GM21619 (cell line): Measurements from ENCODE around the gene NUP160.
A peak's percentile ranks its signal among the peaks of the same experiment; 100 is the strongest.
"Not testable (repeated sequence)": the region's sequence is repeated elsewhere in the genome, so short reads cannot be mapped to it uniquely, and the experiment has no call there.

Experiments
- ATAC-seq: cut with Tn5 transposase; IDR thresholded peaks from one replicate; pipeline ENCODE4 v1.9.1; 2021; ENCODE audit not compliant: unreplicated experiment

The NUP160 gene, protein sequence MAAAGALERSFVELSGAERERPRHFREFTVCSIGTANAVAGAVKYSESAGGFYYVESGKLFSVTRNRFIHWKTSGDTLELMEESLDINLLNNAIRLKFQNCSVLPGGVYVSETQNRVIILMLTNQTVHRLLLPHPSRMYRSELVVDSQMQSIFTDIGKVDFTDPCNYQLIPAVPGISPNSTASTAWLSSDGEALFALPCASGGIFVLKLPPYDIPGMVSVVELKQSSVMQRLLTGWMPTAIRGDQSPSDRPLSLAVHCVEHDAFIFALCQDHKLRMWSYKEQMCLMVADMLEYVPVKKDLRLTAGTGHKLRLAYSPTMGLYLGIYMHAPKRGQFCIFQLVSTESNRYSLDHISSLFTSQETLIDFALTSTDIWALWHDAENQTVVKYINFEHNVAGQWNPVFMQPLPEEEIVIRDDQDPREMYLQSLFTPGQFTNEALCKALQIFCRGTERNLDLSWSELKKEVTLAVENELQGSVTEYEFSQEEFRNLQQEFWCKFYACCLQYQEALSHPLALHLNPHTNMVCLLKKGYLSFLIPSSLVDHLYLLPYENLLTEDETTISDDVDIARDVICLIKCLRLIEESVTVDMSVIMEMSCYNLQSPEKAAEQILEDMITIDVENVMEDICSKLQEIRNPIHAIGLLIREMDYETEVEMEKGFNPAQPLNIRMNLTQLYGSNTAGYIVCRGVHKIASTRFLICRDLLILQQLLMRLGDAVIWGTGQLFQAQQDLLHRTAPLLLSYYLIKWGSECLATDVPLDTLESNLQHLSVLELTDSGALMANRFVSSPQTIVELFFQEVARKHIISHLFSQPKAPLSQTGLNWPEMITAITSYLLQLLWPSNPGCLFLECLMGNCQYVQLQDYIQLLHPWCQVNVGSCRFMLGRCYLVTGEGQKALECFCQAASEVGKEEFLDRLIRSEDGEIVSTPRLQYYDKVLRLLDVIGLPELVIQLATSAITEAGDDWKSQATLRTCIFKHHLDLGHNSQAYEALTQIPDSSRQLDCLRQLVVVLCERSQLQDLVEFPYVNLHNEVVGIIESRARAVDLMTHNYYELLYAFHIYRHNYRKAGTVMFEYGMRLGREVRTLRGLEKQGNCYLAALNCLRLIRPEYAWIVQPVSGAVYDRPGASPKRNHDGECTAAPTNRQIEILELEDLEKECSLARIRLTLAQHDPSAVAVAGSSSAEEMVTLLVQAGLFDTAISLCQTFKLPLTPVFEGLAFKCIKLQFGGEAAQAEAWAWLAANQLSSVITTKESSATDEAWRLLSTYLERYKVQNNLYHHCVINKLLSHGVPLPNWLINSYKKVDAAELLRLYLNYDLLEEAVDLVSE (N-terminal part only)

DNA sequence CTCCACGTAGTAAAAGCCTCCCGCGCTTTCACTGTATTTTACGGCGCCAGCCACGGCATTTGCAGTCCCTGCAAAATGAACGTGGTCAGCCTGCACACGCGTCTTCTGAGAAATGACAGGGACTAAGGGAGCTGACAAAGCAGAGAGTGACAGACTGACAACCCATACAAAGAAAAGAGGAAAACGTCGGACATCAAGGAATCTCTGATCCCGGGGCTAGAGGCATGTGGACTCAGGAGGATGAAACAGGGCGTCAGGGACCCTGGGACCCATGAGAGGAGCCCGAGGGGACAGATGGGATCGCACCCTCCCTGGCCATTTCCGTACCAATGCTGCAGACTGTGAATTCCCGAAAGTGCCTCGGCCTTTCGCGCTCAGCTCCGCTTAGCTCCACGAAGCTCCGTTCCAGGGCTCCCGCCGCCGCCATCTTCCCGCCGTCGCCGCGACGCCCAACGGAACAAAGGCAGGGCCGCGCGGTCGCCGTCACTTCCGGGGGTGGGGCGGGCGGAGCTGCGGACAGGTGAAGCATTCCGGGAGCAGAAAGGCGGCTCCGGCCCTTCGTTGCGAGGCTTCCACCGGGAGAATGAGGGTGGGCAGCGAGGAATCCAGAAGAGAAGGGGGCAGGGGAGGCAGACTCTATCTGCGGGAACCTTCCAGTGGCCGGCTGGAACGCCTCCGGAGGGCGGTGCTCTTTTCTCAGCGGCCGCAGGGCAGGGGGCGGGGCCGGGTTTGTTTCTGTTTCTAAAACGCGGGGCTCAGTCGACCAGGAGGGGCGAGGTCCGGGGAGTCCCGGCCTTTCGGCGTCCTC, at the start of gene NUP160:
Gene NUP160 (minus strand): TSS at position 459 of the 808 bp plus-strand sequence. CDS start 32 bp downstream, at position 427.
- peak; percentile 84 for ATAC-seq

DNA sequence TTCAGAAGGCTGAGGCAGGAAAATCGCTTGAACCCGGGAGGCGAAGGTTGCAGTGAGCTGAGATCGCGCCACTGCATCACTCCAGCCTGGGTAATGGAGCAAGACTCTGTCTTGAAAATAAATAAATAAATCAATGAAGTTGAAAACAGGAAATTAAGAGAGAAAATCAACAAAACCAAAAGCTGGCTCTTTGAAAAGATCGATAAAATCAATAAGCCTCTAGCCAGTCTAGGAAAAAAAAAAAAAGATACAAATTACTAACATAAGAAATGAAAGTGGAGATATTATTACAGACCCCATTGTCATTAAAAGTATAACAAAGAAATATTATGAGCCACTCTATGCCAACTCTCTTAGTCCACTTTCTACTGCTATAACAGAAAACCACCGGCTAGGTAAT, 48.0 kb upstream of the NUP160 start:
- no peak for ATAC-seq

DNA sequence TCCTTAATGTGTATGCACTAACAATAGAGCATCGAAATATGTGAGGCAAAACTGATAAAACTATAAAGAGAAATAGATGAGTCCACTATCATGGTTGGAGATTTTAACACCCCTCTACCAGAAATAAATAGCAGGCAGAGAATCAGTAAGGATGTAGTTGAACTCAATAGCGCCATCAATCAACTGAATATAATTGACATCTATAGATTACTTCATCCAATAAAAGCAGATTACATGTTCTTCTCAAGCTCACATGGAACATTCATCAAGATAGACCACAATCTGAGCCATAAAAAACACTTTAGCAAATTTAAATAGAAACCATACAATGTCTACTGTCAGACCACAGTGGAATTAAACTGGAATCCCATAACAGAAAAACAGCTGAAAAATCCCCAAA, 46.9 kb upstream of the NUP160 start:
- no peak for ATAC-seq

DNA sequence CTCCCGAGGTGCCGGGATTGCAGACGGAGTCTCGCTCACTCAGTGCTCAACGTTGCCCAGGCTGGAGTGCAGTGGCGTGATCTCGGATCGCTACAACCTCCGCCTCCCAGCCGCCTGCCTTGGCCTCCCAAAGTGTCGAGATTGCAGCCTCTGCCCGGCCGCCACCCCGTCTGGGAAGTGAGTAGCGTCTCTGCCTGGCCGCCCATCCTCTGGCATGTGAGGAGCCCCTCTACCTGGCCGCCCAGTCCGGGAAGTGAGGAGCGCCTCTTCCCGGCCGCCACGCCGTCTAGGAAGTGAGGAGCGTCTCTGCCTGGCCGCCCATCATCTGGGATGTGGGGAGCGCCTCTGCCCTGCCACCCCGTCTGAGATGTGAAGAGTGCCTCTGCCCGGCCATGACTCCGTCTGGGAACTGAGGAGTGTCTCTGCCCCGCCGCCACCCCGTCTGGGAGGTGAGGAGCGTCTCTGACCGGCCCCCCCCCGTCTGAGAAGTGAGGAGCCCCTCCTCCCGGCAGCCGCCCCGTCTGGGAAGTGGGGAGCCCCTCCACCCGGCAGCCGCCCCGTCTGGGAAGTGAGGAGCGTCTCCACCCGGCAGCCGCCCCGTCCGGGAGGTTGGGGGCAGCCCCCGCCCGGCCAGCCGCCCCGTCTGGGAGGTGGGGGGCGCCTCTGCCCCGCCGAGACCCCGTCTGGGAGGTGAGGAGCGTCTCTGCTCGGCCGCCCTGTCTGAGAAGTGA, 44.6 kb upstream of the NUP160 start:
- not testable (repeated sequence) for ATAC-seq

DNA sequence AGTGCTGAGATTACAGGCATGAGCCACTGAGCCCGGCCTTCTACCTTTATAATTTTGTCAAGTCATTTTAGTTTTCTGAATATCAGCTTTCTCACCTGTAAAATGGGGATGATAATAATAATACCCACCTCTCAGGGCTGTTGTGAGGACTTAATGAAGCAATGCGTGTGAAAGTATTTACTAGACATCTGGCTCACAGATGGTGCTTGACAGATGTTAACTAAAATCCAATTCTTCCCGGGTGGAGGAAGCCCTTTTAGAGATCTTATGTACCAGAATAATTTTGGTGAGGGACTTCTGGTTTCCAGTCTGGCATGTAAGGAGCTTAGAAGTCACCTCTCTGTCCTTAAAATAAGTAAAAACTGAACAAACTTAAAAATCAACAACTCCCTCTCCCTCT, 43.7 kb upstream of the NUP160 start:
- ATAC-seq, result no peak

DNA sequence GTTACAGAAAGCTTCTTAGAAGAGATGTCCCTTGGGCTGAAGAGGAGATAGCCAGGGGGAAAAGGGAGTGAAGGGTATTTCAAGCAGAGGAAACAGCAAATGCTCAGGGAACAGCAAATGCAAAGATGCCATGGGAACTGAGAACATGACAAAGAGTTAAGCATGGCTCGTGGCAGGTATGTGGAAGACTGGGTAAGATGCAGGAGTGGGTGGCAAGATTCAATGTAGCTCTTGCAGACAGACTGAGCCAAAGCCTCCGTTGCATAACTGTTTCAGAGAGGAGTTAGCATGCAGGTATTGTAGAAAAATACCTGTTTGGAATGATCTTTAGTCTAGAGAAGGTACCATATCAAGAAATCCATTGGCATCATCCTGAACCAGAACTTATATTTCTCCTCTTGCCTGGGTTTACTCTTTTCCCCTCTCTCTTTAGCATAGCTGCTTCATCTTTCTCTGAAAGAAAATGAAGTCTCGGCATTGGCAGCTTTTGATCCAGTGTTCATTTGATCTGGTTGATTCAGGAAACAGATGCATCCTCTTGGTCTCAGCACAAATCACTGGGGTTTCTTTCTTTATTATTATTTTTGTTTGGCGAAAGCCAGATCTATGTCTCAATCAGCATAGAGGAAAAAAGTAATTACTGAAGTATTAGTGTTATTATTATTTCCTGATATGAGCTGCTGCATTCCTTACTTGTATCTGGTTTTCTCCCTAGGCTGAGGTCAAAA, 41.7 kb upstream of the NUP160 start:
- no peak for ATAC-seq

DNA sequence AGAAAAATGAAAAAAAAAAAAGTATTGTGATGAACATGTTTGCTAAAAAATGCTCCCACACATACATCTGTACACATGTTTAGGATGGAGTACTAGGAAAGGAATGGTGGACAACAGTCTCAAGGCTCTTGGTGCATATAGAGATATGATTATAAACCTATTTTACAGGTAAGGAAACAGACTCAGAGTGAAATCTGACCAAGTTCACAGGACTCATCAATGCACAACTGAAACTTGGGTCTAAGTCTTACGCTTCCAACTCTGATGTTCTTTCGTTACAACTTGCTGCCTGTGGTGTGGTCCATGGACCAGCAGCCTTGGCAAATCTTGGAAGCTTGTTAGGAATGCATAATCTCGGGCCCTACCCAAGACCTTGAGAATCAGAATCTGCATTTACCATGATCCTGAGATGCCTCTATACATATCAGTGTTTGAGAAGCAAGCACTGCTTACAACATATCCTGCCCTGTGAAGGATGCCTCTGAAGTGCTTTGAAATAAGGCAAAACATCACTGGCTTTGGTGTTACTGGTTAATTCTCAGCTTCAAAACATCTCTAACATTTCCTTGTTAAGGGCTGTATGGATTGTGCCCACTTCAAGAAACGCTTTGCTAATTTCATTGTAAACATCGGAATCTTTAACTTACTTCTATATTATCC, 39.9 kb upstream of the NUP160 start:
- no peak for ATAC-seq

DNA sequence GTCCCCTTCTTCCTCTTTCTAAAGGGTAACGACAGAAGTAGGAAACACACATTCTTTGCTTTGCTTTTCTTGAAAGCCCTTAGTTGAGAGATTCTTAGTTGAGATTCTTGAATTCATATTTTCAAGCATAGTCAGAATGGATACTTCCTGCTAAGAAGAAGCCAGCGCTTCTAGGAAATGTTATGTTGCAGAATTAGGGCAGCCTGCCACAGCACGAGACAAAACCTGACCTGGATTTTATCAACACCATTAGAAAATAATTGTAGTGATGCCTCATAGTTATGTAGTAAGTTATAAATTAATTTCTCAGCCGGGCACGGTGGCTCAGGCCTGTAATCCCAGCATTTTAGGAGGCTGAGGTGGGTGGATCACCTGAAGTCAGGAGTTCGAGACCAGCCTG, 37.9 kb upstream of the NUP160 start:
- no peak for ATAC-seq

DNA sequence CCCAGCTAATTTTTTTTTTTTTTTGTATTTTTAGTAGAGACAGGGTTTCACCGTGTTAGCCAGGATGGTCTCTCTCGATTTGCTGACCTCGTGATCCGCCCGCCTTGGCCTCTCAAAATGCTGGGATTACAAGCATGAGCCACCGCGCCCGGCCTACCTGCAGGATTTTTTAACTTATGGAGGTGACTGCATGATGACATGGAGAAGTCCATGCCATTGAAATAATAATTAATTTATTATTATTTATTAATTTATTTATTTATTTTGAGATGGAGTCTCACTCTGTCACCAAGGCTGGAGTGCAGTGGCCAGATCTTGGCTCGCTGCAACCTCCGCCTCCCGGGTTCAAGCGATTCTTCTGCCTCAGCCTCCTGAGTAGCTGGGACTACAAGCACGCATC, 34.3 kb upstream of the NUP160 start:
- not testable (repeated sequence) for ATAC-seq

DNA sequence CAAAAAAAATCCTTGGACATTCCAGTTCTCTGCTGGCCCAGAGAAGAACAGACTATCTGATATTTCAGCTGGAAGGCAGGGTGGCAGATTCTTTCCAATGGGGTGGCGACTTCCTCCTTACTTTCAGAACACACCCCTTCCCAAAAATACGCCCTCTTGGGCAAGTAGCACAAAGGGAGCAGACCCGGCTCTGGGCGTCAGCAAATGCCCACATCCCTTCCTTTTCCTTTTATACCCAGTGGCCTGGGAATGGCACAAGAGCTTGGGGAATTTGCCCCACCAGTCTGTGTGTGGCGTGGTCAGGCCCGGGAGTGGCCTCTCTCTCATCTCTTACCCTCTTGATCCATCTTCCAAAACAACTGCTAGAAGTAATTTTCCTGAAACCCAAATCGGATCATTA, 33.0 kb upstream of the NUP160 start:
- ATAC-seq, result no peak

DNA sequence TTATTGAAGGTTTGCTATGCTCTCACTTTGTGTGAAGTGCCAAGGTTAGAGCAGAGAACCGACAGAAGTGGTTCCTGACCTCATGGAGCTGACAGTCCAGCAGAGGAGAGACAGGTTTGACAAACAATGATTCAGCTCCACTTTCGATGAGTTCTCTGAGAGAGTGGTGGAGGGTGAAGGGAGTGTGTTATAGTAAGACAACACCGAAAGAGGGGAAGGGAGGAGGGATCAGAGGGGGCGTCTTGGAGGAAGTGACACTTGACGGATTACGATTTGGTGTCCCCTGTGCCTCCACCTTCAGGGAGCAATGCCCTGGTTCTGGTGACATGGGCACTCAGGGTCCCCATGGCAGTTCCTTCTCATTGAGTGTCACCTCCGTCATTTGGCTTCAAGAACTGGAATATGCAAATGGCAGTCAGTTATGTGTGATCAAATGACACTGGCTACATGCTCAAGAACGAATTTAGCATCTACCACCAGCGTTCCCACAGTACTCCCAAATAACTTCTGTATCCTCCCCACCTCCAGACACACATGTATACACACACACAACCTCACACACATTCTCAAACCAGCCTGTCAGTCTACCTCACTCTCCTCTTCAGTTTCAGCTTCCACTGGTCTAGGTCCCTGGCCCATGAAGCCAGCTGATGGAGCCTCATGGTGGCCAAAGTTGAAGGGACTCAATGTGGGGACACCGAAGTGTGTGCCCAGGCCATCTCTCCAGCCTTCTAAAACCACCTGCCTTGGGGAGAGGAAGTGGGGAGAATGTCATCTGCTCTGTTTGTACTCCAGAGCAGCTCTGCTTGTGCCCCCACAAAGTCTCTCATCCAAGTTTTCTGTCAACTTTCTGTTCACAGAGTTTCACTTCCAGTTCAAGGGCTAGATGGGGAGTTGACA, 31.4 kb upstream of the NUP160 start:
- no peak for ATAC-seq

DNA sequence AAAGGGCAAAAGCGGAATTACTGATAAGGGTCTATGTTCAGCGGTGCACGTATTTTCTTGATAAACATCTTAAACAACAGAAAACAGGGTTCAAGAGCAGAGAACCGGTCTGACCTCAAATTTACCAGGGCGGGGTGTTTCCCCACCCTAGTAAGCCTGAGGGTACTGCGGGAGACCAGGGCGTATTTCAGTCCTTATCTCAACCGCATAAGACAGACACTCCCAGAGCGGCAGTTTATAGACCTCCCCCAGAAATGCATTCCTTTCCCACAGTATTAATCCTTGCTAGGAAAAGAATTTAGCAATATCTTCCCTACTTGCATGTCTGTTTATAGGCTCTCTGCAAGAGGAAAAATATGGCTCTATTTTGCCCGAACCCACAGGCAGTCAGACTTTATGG, 27.7 kb upstream of the NUP160 start:
- ATAC-seq, result not testable (repeated sequence)

DNA sequence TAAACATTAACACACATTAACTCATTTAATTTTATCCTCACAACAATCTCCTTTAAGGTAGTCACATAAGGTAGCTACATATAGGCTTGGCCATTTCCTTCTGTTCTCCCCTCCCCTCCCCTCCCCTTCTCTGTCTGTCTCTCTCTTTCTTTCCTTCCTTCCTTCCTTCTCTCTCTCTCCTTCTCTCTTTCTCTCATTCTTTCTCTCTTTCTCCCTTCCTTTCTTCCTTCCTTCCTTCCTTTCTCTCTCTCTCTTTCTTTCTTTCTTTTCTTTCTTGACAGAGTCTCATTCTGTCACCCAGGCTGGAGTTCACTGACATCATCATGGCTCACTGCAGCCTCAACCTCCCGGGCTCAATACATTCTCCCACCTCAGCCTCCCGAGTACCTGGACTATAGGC, 22.3 kb upstream of the NUP160 start:
- ATAC-seq, result no peak

DNA sequence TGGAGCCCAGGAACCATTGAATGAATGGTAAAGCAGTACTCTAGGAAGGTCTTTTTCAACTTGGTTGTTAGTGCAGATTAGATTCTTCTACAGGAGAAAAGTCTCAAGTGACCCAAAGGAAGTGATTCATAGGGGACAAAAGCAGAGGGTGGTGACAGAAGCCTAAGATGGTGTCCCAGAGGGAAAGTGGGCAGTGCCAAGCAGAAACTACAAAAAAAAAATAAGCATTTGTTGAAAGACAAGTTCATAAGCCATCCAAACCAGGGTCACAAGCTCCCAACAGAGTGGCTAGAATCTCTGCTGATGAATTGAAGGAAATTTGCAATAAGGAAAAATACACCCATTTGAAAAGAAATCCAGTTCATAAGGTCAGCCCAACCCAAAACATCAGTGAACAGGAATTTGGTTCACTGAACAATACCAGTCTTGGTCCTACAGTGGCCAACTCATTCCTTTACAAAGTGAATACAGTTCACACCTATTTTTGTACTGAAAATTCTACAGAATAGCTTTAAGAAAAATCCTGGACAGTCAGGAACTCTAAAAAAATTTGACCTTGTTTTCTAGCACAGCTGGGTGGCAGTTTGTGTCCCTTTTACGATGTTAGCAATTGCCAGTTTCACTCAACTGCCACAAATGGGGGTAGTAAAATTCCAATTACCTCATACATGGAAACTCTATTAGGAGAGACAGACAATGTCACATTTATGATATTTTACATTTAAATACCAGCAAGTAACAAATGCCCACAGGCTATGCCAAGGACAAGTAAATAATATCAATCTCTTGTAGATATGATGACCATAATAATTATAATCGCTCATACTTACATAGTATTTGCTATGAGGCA, 21.6 kb upstream of the NUP160 start:
- ATAC-seq, result no peak

DNA sequence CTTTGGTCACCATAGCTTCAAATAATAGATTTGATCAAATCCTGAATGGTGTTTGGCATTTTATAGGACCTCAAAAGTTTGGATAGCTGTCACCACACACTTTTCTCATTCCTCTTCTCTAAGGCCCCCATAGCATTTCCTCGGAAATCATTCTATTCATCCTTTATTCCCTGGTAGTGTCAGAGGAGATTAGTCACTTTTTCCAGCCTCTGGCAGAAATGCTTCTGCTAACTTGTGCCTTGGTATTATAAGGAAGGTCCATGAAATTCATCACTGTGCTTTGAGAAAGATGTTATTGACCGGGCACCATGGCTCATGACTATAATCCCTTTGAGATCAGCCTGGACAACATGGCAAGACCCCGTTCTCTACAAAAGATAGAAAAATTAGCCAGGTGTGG, 19.7 kb upstream of the NUP160 start:
- no peak for ATAC-seq

DNA sequence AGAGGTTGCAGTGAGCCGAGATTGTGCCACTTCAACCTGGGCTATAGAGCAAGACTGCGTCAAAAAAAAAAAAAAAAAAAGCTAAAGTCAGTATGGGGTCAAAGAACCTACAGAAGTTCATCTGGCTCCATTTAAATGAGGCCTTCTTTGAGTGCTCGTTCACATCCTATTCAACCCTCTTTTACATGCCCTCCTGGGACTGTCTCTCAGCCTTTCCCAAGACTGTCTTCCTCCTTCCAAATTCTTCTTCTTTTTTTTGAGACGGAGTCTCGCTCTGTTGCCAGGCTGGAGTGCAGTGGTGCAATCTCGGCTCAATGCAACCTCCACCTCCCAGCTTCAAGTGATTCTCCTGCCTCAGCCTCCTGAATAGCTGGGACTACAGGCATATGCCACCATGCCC, 18.7 kb upstream of the NUP160 start:
- not testable (repeated sequence) for ATAC-seq

DNA sequence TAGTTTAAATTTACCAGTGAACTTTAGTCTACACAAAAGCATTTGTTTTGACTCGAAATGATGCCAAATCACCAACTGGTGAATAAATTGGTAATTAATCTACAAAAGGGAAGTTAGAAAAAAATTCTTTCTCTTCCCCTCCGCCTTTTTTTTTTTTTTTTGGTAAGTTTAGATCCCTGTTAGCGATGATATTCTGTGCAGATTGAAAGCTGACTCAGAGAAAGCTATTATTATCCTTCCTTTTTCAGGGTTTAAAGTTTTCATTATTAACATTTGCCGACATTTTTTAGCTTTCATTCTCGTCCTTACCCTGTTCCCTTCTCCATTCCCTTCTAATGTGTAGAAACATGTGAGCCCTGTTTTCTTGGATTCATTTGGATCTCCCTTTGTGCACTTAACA, 16.8 kb upstream of the NUP160 start:
- no peak for ATAC-seq
